Activated CD8-positive, alpha-beta memory T cell treated with anti-CD3 and anti-CD28 coated beads for 36 hours (primary cell): Measurements from ENCODE around the gene C3orf85. TPM values are rescaled to one million over a fixed set of nuclear protein-coding genes. Genes with fewer than 3 reads are reported as not detected.
"Not testable (repeated sequence)": the region's sequence is repeated elsewhere in the genome, so short reads cannot be mapped to it uniquely, and the experiment has no call there.

Experiments
- CTCF ChIA-PET: fragments of 350-600 bp; sonication (Branson Sonifier 250); formaldehyde crosslinking; loops from one replicate; lab custom pipeline; 2021; ENCODE audit warnings: antibody characterized with exemption; lab: Charles Lee
- POLR2A ChIA-PET: fragments of 350-600 bp; sonication (Branson Sonifier 250); formaldehyde crosslinking; loops from one replicate; lab custom pipeline; 2021; ENCODE audit warnings: antibody characterized with exemption; lab: Charles Lee
- total RNA-seq, 2 experiments: library from RNA; stranded (reverse); gene quantifications; one replicate each; pipeline ENCODE4 v1.2.3, GENCODE V29; 2021

The C3orf85 gene, protein sequence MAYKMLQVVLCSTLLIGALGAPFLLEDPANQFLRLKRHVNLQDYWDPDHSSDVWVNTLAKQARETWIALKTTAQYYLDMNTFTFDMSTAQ
- total RNA-seq, result not detected

- ChIA-PET POLR2A (no interaction called here), CTCF (no interaction called here)
Measured at GRCh38 chr3:109136523-109136922, at the start of gene C3orf85. Gene C3orf85 (plus strand): TSS chr3:109136719. CDS start chr3:109136848, 129 bp downstream.

DNA sequence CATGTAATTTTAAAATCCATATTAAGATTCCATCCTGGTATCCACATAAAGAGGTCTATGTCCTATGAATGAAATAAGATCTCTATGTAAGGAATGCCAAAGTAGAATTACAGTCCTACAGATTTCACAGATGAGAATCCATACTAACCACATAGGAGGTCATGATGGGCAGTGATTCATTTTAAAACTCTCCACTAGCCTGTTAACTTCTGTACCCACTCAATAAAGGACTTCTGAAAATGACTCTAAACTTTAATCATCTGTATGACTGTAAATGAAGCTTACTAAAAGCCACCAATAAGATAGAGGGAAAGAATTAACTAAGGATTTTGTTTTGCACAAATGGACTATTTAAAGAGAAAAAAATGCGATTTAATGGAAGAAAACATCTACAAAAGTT lies 47.3 kb upstream of the C3orf85 start:
- ChIA-PET CTCF (no interaction called here), POLR2A (no interaction called here)

GRCh38 chr3:109091846-109092245 lies 44.7 kb upstream of the C3orf85 start:
- POLR2A ChIA-PET, result no interaction called here
- CTCF ChIA-PET, result no interaction called here

DNA sequence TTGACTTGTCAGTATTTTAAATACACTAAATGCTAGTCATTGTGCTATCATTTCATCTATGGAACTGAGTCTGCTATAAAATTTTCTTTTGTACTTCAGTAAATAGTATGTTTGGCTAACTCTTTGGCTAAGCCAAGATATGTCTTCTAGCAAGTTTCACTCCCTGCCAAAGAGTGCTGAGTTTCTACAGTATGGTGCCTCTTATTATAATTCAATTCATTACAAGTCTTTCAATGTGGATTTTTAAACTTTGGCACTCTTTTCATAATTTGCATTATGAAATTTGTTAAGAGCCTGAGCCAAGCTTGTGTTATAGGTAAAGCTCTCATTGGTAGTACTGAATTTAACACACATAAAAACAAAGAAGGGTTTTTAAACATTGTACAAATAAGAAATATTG lies 43.0 kb upstream of the C3orf85 start:
- ChIA-PET POLR2A (no interaction called here), CTCF (no interaction called here)

GRCh38 chr3:109095166-109095565 lies 41.4 kb upstream of the C3orf85 start:
- ChIA-PET POLR2A (no interaction called here), CTCF (no interaction called here)

DNA sequence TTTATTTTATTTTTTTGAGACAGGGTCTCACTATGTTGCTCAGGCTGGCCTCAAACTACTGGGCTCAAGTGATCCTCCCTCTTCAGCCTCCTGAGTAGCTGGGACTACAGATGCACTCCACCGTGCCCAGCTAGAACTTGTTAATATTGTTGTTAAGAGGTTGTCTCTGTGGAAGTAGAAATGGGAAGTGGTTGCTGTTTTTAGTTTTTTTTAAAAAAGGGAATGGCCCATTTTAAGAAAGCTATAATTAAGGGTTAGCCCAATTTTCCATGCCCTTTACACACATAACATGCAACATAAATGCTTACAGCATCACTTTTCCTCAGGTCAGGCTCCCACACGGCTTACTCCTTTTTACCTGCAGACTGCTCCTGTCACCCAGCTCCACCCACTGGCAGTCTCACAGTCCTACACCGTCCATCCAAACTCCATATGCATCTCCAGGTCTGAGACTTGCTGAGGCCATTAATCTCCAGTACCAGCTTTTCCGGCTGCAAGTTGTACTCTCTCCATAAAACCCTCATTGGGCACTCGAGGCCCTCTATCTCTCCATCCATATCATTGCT lies 38.4 kb upstream of the C3orf85 start:
- ChIA-PET CTCF (interaction anchor here (0.7 kb wide), 1 partner anchor 55 kb away, joined by 3 read pairs; no protein-coding TSS in a partner anchor), POLR2A (no interaction called here)

GRCh38 chr3:109109574-109109973 lies 26.9 kb upstream of the C3orf85 start:
- ChIA-PET CTCF (no interaction called here), POLR2A (no interaction called here)

DNA sequence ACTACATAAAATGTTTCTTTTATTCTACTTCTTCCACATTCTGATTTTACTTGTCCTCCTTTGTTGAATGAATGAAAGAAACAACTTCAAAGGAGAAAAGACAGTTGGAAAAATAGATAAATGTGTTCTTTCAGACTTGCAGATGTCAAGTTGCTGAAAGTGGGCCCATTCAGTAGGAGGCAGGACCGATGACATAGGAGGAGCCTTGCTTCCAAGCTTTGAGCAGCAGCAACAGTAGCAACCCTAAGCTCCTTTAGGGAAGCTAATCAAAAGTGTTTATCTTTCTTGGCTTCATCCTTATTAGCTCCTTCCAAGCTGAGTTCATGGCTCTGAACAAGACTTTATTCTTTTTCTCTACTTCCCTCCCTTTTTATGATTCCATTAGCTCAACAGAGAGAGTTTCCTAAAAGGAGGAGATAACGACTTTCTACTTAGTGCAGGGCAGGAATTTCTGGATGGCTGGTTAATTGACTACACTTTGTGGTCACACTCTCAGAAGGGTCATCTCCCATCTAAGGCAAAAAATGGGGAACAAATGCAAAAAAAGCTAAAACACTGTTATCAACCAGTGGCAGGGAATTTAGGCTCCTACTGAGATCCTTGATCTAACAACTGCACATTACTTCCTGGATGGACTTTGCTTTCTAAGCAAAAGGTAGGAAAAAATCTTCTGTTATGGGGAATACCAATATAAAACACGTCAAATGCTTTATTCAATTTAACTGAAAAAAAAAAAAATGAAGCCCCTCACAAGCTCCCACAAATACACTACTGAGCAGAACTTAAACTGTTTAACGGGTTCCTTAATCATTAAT lies 23.4 kb upstream of the C3orf85 start:
- POLR2A ChIA-PET, result no interaction called here
- CTCF ChIA-PET, result interaction anchor here (0.7 kb wide), 1 partner anchor 65 kb away, joined by 3 read pairs; no protein-coding TSS in a partner anchor

GRCh38 chr3:109114746-109115145 lies 21.8 kb upstream of the C3orf85 start:
- CTCF ChIA-PET, result no interaction called here
- POLR2A ChIA-PET, result no interaction called here

DNA sequence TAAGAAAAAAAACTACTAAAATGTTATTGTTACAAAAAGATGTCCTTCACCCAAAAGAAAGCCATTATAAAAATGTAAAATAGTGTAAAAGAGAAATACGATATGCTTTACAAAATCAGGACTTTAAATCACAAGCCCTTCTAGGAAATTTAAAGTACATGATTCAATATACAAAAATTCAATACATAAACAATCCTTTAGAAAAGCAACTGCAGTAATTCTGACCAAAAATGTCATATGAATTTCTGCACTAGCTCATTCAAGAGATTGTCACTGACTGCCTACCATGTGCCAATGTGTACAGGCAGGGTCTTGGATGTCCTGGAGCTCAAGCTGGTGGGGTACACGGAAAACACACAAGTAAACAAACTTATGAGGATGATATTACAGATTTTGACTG lies 21.1 kb upstream of the C3orf85 start:
- ChIA-PET POLR2A (no interaction called here), CTCF (no interaction called here)

GRCh38 chr3:109116031-109116430 lies 20.5 kb upstream of the C3orf85 start:
- ChIA-PET POLR2A (no interaction called here), CTCF (no interaction called here)

DNA sequence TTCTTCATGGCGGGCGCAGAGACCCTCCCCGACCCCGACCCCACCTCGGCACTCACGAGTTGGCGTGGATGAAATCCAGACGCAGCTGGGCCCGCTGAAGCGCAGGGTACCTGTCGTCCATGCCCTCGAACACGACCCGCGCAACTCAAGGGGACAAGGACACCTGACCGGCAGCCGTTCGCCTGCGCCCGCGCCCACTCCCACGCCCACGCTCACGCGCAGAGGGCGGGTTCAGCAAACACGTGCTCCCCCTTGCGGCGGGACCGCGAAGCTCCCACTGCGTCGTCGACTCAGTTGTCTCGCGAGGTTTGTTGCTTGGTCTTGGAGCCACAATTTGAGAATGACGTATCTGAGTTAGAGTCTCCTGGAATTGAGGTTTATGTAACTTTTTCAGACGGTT lies 18.6 kb upstream of the C3orf85 start, which contains the start of gene MORC1:
Gene MORC1, minus strand, starts transcription at position 196 of the 400 bp plus-strand sequence. Its CDS starts 75 bp downstream, at position 121.
- ChIA-PET CTCF (no interaction called here), POLR2A (no interaction called here)

- ChIA-PET CTCF (no interaction called here), POLR2A (no interaction called here)
Measured at GRCh38 chr3:109118584-109118983, 17.9 kb upstream of the C3orf85 start.

- ChIA-PET CTCF (no interaction called here), POLR2A (no interaction called here)
Measured at GRCh38 chr3:109122690-109123089, 13.8 kb upstream of the C3orf85 start.

GRCh38 chr3:109125902-109126301 lies 10.6 kb upstream of the C3orf85 start:
- ChIA-PET POLR2A (no interaction called here), CTCF (no interaction called here)

- CTCF ChIA-PET, result no interaction called here
- POLR2A ChIA-PET, result no interaction called here
Measured at GRCh38 chr3:109127553-109127952, 9.0 kb upstream of the C3orf85 start.

- POLR2A ChIA-PET, result no interaction called here
- CTCF ChIA-PET, result no interaction called here
Measured at GRCh38 chr3:109131276-109131675, 5.2 kb upstream of the C3orf85 start.

GRCh38 chr3:109132801-109133473 lies 3.6 kb upstream of the C3orf85 start:
- ChIA-PET POLR2A (no interaction called here), CTCF (no interaction called here)

DNA sequence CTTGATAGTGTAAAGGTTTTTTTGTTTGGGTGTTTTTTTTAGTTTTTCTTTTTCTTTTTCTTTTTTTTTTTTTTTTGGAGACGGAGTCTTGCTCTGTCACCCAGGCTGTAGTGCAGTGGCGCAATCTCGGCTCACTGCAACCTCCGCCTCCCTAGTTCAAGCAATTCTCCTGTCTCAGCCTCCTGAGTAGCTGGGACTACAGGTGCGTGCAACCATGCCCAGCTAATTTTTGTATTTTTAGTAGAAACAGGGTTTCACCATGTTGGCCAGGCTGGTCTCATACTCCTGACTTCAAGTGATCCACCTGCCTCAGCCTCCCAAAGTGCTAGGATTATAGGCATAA lies 3.1 kb upstream of the C3orf85 start:
- CTCF ChIA-PET, POLR2A ChIA-PET: not testable (repeated sequence)

DNA sequence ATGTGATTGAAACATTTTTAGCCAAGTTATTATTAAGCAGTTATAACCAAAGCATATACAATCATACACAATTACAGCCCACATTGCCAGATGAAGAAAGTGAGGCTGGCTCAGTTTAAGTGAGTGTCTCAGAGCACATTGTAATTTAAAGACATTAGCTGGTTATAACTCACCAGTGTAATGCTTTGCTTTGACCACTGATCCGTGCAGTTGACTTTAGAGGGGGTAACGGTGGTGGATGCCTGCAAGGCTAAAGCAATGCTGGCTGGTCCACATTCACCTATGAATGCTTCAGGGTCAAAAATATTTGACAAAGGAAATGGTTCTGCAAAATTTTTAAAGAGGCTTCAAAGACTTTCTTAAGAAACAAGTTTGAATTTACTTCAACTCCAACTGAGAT lies 1.2 kb downstream of the C3orf85 start:
- CTCF ChIA-PET, result no interaction called here
- POLR2A ChIA-PET, result no interaction called here
